Measurements from ENCODE around the gene ANTXRL.
"Not testable (repeated sequence)": the region's sequence is repeated elsewhere in the genome, so short reads cannot be mapped to it uniquely, and the experiment has no call there.

ANTXRL gene

GRCh38 chr10:46250898-46251856 lies 35.6 kb upstream of the ANTXRL start:
- no peak for DNase-seq
- no peak for TF ChIP-seq POLR2A (IDR thresholded peaks at IDR 0.05; ENCODE audit: low read length)
- TF ChIP-seq GATA1 (IDR thresholded peaks at IDR 0.05; ENCODE audit: low read depth, low read length) = no peak

GRCh38 chr10:46251857-46252847 lies 34.6 kb upstream of the ANTXRL start:
- DNase-seq = no peak
- no peak for TF ChIP-seq POLR2A (IDR thresholded peaks at IDR 0.05; ENCODE audit: low read length)
- TF ChIP-seq GATA1 (IDR thresholded peaks at IDR 0.05; ENCODE audit: low read depth, low read length) = no peak

GRCh38 chr10:46253076-46254006 lies 33.5 kb upstream of the ANTXRL start:
- TF ChIP-seq GATA1 (IDR thresholded peaks at IDR 0.05; ENCODE audit: low read depth, low read length) (no peak), POLR2A (IDR thresholded peaks at IDR 0.05; ENCODE audit: low read length) (no peak)
- DNase-seq = no peak

GRCh38 chr10:46254007-46254383 lies 32.8 kb upstream of the ANTXRL start:
- no peak for DNase-seq
- no peak for TF ChIP-seq GATA1 (IDR thresholded peaks at IDR 0.05; ENCODE audit: low read depth, low read length)
- TF ChIP-seq POLR2A (IDR thresholded peaks at IDR 0.05; ENCODE audit: low read length) = no peak

- no peak for DNase-seq
- TF ChIP-seq POLR2A (IDR thresholded peaks at IDR 0.05; ENCODE audit: low read length) (no peak), GATA1 (IDR thresholded peaks at IDR 0.05; ENCODE audit: low read depth, low read length) (no peak)
Measured at GRCh38 chr10:46254467-46254866, 32.3 kb upstream of the ANTXRL start.

- not testable (repeated sequence) for DNase-seq
Measured at GRCh38 chr10:46255210-46255609, 31.6 kb upstream of the ANTXRL start.

- TF ChIP-seq GATA1 (IDR thresholded peaks at IDR 0.05; ENCODE audit: low read depth, low read length) = no peak
- no peak for TF ChIP-seq POLR2A (IDR thresholded peaks at IDR 0.05; ENCODE audit: low read length)
Measured at GRCh38 chr10:46255801-46256747, 30.7 kb upstream of the ANTXRL start.

GRCh38 chr10:46257099-46257498 lies 29.7 kb upstream of the ANTXRL start:
- DNase-seq = no peak
- no peak for TF ChIP-seq GATA1 (IDR thresholded peaks at IDR 0.05; ENCODE audit: low read depth, low read length)
- TF ChIP-seq POLR2A (IDR thresholded peaks at IDR 0.05; ENCODE audit: low read length) = no peak

More at GRCh38 chr10:46255801-46256747, 30.7 kb upstream of the ANTXRL start:
- DNase-seq = peak; percentile 44 to 67

GRCh38 chr10:46262906-46263560 lies 23.8 kb upstream of the ANTXRL start:
- not testable (repeated sequence) for DNase-seq

- no peak for DNase-seq
- TF ChIP-seq GATA1 (IDR thresholded peaks at IDR 0.05; ENCODE audit: low read depth, low read length) (no peak), POLR2A (IDR thresholded peaks at IDR 0.05; ENCODE audit: low read length) (no peak)
Measured at GRCh38 chr10:46263831-46264268, 22.9 kb upstream of the ANTXRL start.

- TF ChIP-seq GATA1 (IDR thresholded peaks at IDR 0.05; ENCODE audit: low read depth, low read length) (no peak), POLR2A (IDR thresholded peaks at IDR 0.05; ENCODE audit: low read length) (no peak)
- DNase-seq = no peak
Measured at GRCh38 chr10:46264336-46264735, 22.5 kb upstream of the ANTXRL start.
